Chondrocyte (in vitro differentiated cells): ENCODE measurements around the gene RAD50. TPM values are rescaled to one million over a fixed set of nuclear protein-coding genes. Genes with fewer than 3 reads are reported as not detected.
"Not testable (repeated sequence)": the region's sequence is repeated elsewhere in the genome, so short reads cannot be mapped to it uniquely, and the experiment has no call there.

Source experiments
- DNase-seq: peaks from one replicate; pipeline ENCODE4 v3.0.0; 2021; ENCODE audit warnings: mixed read lengths, low spot score
- H3K27ac Mint-ChIP-seq: one replicate; pipeline ENCODE4 v1.8.0; 2021; ENCODE audit warnings: mild to moderate bottlenecking, moderate library complexity, mixed read lengths; ENCODE audit not compliant: unreplicated experiment
- H3K27me3 Mint-ChIP-seq: 2 replicates; pipeline ENCODE4 v1.8.0; 2021; ENCODE audit warnings: low read depth, mixed read lengths
- H3K36me3 Mint-ChIP-seq: 2 replicates; pipeline ENCODE4 v1.8.0; 2021; ENCODE audit warnings: low read depth, mixed read lengths
- H3K4me1 Mint-ChIP-seq: 2 replicates; pipeline ENCODE4 v1.8.0; 2021; ENCODE audit warnings: low read depth, mild to moderate bottlenecking, mixed read lengths
- H3K4me3 Mint-ChIP-seq: one replicate; pipeline ENCODE4 v1.8.0; 2021; ENCODE audit warnings: mild to moderate bottlenecking, moderate library complexity, mixed read lengths; ENCODE audit not compliant: unreplicated experiment
- H3K9me3 Mint-ChIP-seq: 2 replicates; pipeline ENCODE4 v1.8.0; 2021; ENCODE audit warnings: low read depth, mixed read lengths
- total RNA-seq: library from RNA; stranded (reverse); gene quantifications from 3 replicates; pipeline ENCODE4 v1.2.1, GENCODE V29; 2021
- TF ChIP-seq, protein P1 (sequence below): fragments of 200-600 bp; sonication (generic); IDR thresholded peaks from 2 replicates; pipeline ENCODE4 v1.5.0; 2021; ENCODE audit warnings: antibody characterized with exemption, mild to moderate bottlenecking, moderate library complexity

The RAD50 gene
- total RNA-seq, 1 donor from 2014 or later, result 30.7 TPM

DNA sequence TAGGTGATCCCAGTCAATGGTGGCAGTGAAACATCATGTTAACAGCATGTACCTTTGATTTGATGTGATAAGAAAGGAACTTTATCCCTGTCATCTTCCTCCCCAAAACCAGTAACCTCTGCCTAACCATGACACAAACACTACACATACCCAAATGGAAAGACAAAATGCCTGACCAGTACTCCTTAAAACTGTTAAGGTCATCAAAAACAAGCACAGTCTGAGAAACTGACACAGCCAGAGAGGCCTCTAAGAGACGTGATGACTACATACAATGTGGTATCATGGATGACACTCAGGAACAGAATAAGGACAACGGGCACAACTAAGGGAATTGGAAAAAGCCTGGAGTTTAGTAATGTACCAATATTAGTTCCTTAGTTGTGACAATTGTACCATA lies 9.5 kb upstream of the RAD50 start:
- no peak for DNase-seq
- H3K27ac Mint-ChIP-seq, result no peak overlapping the region
- no peaks in the 10 kb centered on the region for H3K27me3 Mint-ChIP-seq
- no peaks in the 10 kb centered on the region for H3K4me1 Mint-ChIP-seq
- H3K36me3 Mint-ChIP-seq, result no peaks in the 10 kb centered on the region
- no peaks in the 10 kb centered on the region for H3K9me3 Mint-ChIP-seq
- TF ChIP-seq, protein P1, sequence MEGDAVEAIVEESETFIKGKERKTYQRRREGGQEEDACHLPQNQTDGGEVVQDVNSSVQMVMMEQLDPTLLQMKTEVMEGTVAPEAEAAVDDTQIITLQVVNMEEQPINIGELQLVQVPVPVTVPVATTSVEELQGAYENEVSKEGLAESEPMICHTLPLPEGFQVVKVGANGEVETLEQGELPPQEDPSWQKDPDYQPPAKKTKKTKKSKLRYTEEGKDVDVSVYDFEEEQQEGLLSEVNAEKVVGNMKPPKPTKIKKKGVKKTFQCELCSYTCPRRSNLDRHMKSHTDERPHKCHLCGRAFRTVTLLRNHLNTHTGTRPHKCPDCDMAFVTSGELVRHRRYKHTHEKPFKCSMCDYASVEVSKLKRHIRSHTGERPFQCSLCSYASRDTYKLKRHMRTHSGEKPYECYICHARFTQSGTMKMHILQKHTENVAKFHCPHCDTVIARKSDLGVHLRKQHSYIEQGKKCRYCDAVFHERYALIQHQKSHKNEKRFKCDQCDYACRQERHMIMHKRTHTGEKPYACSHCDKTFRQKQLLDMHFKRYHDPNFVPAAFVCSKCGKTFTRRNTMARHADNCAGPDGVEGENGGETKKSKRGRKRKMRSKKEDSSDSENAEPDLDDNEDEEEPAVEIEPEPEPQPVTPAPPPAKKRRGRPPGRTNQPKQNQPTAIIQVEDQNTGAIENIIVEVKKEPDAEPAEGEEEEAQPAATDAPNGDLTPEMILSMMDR, result no peak
- no peak overlapping the region for H3K4me3 Mint-ChIP-seq

DNA sequence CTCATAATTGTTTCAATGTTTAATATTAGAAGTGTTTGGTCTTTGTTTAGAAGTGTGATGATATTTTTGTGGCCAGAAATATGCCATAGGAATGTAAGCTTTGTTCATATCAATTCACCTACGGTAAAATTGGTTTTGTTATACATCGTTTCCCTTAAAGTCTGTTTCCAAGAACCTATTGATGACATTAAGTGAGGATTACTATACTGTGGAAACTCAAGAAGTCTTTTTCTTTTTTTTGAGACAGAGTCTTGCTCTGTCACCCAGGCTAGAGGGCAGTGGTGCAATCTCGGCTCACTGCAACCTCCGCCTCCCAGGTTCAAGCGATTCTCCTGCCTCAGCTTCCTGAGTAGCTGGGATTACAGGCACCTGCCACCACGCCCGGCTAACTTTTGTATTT lies 7.9 kb upstream of the RAD50 start:
- not testable (repeated sequence) for H3K4me3 Mint-ChIP-seq, H3K9me3 Mint-ChIP-seq, H3K27me3 Mint-ChIP-seq, DNase-seq, H3K36me3 Mint-ChIP-seq, H3K27ac Mint-ChIP-seq, H3K4me1 Mint-ChIP-seq

DNA sequence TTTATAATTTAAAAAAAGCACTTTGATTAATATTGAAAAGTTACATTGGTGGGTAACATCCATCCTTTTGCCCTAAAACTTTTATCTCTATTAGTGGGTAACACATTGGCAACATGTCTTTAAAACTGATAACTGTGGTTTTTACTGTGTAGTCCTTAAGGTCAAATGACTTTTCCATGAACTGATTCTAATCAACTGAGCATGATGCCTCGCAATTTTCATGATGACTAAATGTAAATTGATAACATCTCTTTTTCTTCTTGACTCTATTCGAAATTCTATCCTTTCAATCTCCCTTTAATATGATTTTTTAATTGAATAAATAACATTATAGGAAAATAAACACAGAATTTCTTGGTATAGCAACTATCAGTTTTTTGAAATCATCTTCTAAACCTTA lies 7.2 kb upstream of the RAD50 start:
- no peaks in the 10 kb centered on the region for H3K9me3 Mint-ChIP-seq
- TF ChIP-seq, protein P1, result no peak
- H3K27ac Mint-ChIP-seq, result no peak overlapping the region
- H3K36me3 Mint-ChIP-seq, result no peaks in the 10 kb centered on the region
- DNase-seq, result no peak
- H3K27me3 Mint-ChIP-seq, result no peaks in the 10 kb centered on the region
- no peaks in the 10 kb centered on the region for H3K4me1 Mint-ChIP-seq
- H3K4me3 Mint-ChIP-seq, result no peak overlapping the region

DNA sequence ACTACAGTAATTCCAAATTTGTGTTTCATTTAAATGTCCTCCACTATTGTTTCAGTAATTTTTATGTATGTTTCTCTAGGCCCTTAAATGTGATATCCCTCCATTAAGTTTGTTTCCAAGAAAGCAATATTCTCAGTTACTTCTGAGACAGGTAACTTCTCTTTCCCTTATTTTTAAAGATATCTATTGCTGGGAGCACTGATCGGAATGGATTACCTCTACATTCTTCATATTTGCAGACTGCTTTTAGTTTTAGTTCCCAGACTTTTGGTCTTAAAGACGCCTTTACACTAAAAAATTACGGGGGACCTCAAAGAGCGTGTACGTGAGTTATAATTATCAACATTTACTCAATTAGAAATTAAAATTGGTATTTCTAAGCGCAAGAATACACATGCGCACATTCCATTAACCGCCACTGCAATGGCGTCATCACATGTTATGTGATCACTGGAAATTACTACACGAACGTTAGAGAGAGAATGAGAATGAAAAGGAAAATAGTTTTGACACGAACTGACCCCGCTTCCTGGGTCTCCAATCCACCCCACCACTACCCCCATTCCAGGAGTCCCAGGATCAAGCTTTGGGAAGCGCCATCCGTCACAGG lies 519 bp upstream of the RAD50 start:
- peak overlapping the region; percentile 96 for H3K4me3 Mint-ChIP-seq
- H3K36me3 Mint-ChIP-seq, result no peaks in the 10 kb centered on the region
- no peaks in the 10 kb centered on the region for H3K27me3 Mint-ChIP-seq
- DNase-seq, result no peak
- TF ChIP-seq, protein P1, result no peak
- peaks cover 26% of the 10 kb centered on the region for H3K4me1 Mint-ChIP-seq
- H3K27ac Mint-ChIP-seq, result peak overlapping the region; percentile 94
- no peaks in the 10 kb centered on the region for H3K9me3 Mint-ChIP-seq

DNA sequence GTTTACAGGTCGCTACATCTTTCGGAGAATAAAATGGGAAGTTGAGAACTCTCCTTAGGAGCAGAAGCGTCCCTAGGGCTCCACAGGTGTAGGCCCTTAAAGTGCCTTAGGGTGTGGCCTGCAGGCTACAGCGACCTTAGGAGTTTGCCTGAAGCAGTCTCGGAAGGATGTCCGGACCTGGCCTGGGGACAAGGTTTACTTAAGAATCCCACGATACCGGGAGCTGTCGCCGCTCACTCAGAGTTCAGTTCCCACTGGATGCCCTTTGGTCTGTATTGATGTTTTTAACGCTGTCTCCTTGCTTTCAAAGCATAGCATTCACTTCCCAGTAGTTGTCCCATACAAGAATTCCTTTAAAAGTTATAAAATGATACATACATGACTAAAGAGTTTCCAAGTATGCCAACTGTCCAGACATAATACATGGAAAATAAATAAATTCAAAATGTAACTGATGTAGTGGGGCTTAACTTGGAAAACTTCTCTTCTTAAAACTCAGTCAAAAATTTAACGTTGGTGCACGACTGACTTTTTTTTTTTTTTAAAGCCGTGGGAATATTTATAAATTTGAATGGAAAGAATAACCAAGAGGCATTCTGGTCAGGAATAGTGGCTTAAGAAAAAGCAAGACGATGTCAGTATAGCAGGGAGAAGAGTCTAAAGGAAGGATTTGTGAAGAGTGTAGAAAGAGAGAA lies 848 bp downstream of the RAD50 start:
- no peak for DNase-seq
- TF ChIP-seq, protein P1, result no peak
- H3K4me3 Mint-ChIP-seq, result peak overlapping the region; percentile 96

More for the DNA sequence above, 848 bp downstream of the RAD50 start:
- Mint-ChIP-seq H3K27me3 (no peaks in the 10 kb centered on the region), H3K27ac (peak overlapping the region; percentile 94), H3K9me3 (no peaks in the 10 kb centered on the region), H3K4me1 (peaks cover 26% of the 10 kb centered on the region), H3K36me3 (no peaks in the 10 kb centered on the region)
